GM10248 (cell line): ENCODE data around the gene ETFB.

Experiments
- CTCF ChIA-PET: fragments of 300-600 bp; sonication (Branson Sonifier 250); formaldehyde crosslinking; extraction: SDS; loops from one replicate; lab custom pipeline; 2021; ENCODE audit warnings: antibody characterized with exemption; lab: Yijun Ruan, JAX
- POLR2A ChIA-PET: fragments of 350-650 bp; sonication (Branson Sonifier 250); formaldehyde crosslinking; extraction: SDS; loops from one replicate; lab custom pipeline; 2020; ENCODE audit warnings: antibody characterized with exemption; lab: Yijun Ruan, JAX
- DNase-seq: peaks from one replicate; pipeline ENCODE4 v3.0.0; 2012; ENCODE audit errors: extremely low spot score
- CTCF ChIP-seq: IDR thresholded peaks from 2 replicates; pipeline ENCODE4 v1.5.1; 2012; ENCODE audit warnings: mild to moderate bottlenecking, low read depth; ENCODE audit errors: extremely low read depth, missing control alignments, control extremely low read depth

The ETFB gene

GRCh38 chr19:51347209-51347928, 18.8 kb downstream of the ETFB start:
- no peak for TF ChIP-seq CTCF
- POLR2A ChIA-PET = no interaction called here
- DNase-seq = no peak
- CTCF ChIA-PET = no interaction called here

- DNase-seq = no peak
- no peak for TF ChIP-seq CTCF
- ChIA-PET POLR2A (no interaction called here), CTCF (no interaction called here)
Observed at GRCh38 chr19:51346742-51347141, 19.4 kb downstream of the ETFB start.

DNA sequence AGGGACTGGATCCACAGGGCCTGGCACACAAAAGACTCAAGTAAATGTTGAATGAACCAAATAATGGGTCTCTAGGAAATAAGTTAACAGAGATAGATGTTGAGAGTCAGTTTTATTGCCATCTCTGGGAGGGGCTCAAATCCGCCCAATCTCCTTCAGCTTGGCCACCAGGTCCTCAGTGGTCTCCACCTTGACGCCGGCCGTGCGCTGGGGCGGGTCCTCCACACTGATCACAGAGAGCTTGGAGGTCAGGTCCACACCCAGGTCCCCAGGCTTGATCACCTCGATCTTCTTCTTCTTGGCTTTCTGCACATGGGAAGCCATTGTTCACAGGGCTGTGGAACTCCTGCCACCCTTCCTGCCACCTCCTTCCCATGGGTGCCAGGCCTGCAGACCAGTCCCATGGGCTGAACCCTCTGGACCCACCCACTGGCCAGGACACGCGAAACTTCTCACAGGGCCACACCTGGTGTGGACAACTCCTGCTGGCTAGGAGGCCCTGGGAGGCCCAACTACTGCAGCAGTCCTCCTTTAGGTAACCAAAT, 21.0 kb downstream of the ETFB start:
- ChIA-PET POLR2A (no interaction called here), CTCF (no interaction called here)
- DNase-seq = no peak
- no peak for TF ChIP-seq CTCF

GRCh38 chr19:51342631-51343569, 23.3 kb downstream of the ETFB start:
- POLR2A ChIA-PET = interaction anchor here (0.9 kb wide), 1 partner anchor 13 kb away, joined by 5 read pairs; no protein-coding TSS in a partner anchor
- no peak for TF ChIP-seq CTCF
- CTCF ChIA-PET = interaction anchor here (0.9 to 2.7 kb wide), 10 partner anchors 17 to 317 kb away, joined by 3 to 9 read pairs (median 4); no protein-coding TSS in a partner anchor
- DNase-seq = no peak

DNA sequence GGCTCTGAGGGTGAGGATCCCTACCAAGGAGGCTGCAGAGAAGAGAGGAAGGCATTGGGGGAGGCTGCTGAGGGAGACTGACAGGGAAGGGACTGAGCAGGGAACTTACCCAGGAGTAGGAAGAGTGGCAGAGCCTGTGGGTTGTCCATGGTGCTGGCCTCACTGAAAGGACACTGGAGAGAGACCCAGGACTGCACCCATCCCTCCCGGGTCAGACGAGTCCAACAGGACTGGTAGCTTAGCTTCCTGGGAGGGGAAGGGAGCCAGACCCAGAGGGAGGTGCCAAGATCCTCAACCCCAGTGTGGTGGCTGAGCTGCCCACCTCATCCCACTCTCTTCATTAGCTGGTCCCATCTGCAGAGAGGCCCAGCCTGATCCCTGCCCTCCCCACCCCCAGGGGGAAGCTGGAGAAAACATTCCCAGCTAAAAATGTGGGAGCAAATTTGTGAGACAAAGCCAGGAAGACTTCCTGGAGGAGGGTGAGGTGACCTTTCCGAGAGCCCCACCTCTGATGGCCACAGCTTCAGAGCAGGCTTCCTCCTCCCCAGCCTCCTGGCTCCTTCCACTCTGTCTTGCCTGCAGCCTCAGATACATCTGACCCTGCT, 24.1 kb downstream of the ETFB start, which contains the start of gene VSIG10L:
VSIG10L (minus strand) TSS at position 164 of the 605 bp plus-strand sequence; CDS start at position 149, 15 bp downstream.
- POLR2A ChIA-PET = interaction anchor here (0.9 kb wide), 1 partner anchor 14 kb away, joined by 5 read pairs; no protein-coding TSS in a partner anchor
- no peak for TF ChIP-seq CTCF
- CTCF ChIA-PET = interaction anchor here (0.7 to 2.8 kb wide), 9 partner anchors 17 to 319 kb away, joined by 3 to 11 read pairs (median 5); no protein-coding TSS in a partner anchor
- DNase-seq = no peak

DNA sequence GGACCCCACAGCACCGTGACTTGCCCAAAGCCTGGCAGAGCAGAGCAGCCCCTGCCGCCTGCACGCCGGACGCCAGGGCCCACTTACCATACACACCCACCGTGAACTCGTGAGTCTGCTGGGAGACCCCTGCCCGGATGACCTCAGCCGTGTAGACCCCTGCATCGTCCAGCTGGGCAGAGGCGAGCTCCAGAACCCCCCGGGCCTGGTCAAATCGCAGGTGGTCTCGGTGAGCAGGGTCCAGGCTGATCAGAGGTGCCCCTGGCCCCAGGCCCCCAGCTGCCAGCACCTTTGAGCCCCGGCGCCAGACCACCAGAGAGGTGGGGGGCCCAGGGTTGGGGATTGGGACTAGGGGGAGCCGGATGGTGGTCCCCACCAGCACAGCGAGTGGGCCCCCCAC, 25.1 kb downstream of the ETFB start:
- DNase-seq = no peak
- TF ChIP-seq CTCF = no peak
- ChIA-PET POLR2A (no interaction called here), CTCF (interaction anchor here (0.7 to 2.8 kb wide), 10 partner anchors 9 to 320 kb away, joined by 3 to 11 read pairs (median 4); partner anchors contain the start of gene ETFB)
